OCI-LY7 (cell line): Measurements from ENCODE around the gene GPD2. TPM values are rescaled to one million over a fixed set of nuclear protein-coding genes. Genes with fewer than 3 reads are reported as not detected.

Experiments
- BruUV-seq: library from RNA; stranded (reverse); fragments of 400-500 nt; replicated peaks from 2 replicates; lab custom pipeline; 2021; lab: Mats Ljungman, UMichigan
- CTCF ChIA-PET: fragments of 300-600 bp; sonication (Branson Sonifier 250); formaldehyde crosslinking; loops from one replicate; lab custom pipeline; 2022; ENCODE audit warnings: antibody characterized with exemption; ENCODE audit not compliant: unreplicated experiment; lab: Charles Lee
- POLR2A ChIA-PET: fragments of 300-600 bp; sonication (Branson Sonifier 250); formaldehyde crosslinking; loops from one replicate; lab custom pipeline; 2022; ENCODE audit warnings: antibody characterized with exemption; lab: Charles Lee
- DNase-seq: peaks from one replicate; pipeline ENCODE4 v3.0.0-alpha.2; 2015; ENCODE audit warnings: low spot score
- H2AFZ ChIP-seq: fragments of 200-600 bp; sonication (generic), shearing (Covaris generic); 2 replicates; pipeline ENCODE4 v1.6.1; 2014; ENCODE audit warnings: mild to moderate bottlenecking, antibody characterized with exemption, low read length, moderate library complexity
- H3K27ac ChIP-seq: fragments of 200-600 bp; sonication (generic); 2 replicates; pipeline ENCODE4 v1.5.1; 2014; ENCODE audit warnings: mixed run types, low read depth, mild to moderate bottlenecking, moderate library complexity, low read length, inconsistent platforms; ENCODE audit not compliant: poor library complexity, severe bottlenecking
- H3K36me3 ChIP-seq: fragments of 200-600 bp; sonication (generic); 2 replicates; pipeline ENCODE4 v1.6.1; 2014; ENCODE audit warnings: mild to moderate bottlenecking, antibody characterized with exemption, low read length, moderate library complexity, mixed read lengths; ENCODE audit not compliant: insufficient read depth
- H3K4me1 ChIP-seq: fragments of 200-600 bp; sonication (generic); 2 replicates; pipeline ENCODE4 v1.5.1; 2014; ENCODE audit warnings: mild to moderate bottlenecking, low read length; ENCODE audit not compliant: insufficient read depth, poor library complexity, severe bottlenecking
- H3K4me2 ChIP-seq: fragments of 200-600 bp; sonication (generic); 2 replicates; pipeline ENCODE4 v1.6.1; 2014; ENCODE audit warnings: mild to moderate bottlenecking, low read length
- H3K4me3 ChIP-seq: fragments of 200-600 bp; sonication (generic); 2 replicates; pipeline ENCODE4 v1.5.1; 2014; ENCODE audit warnings: mild to moderate bottlenecking, low read depth, low read length; ENCODE audit not compliant: poor library complexity, severe bottlenecking
- H3K79me2 ChIP-seq: fragments of 200-600 bp; sonication (generic); 2 replicates; pipeline ENCODE4 v1.6.1; 2016; ENCODE audit warnings: low read depth, mild to moderate bottlenecking, low read length, moderate library complexity, mixed read lengths; ENCODE audit not compliant: insufficient read depth
- H3K9me2 ChIP-seq: fragments of 200-600 bp; sonication (generic); 2 replicates; pipeline ENCODE4 v1.6.1; 2016; ENCODE audit warnings: mild to moderate bottlenecking, low read length, mixed read lengths; ENCODE audit not compliant: insufficient read depth
- H3K9me3 ChIP-seq: fragments of 200-600 bp; sonication (generic); 2 replicates; pipeline ENCODE4 v1.6.1; 2014; ENCODE audit warnings: mild to moderate bottlenecking, mixed run types, low read length, mixed read lengths
- H4K20me1 ChIP-seq: fragments of 200-600 bp; sonication (generic); 2 replicates; pipeline ENCODE4 v1.6.1; 2014; ENCODE audit warnings: mild to moderate bottlenecking, antibody characterized with exemption, low read length, moderate library complexity, mixed read lengths; ENCODE audit not compliant: insufficient read depth
- EZH2phosphoT487 ChIP-seq: fragments of 200-600 bp; sonication (generic); IDR thresholded peaks from 2 replicates; pipeline ENCODE4 v1.6.1; 2018; ENCODE audit warnings: low read depth, borderline replicate concordance, mild to moderate bottlenecking, mixed run types, antibody characterized with exemption, low read length, moderate library complexity, mixed read lengths
- intact Hi-C: fragments of 100-400 bp; cut with micrococcal nuclease; formaldehyde crosslinking; loops from one replicate; pipeline ENCODE4 v1.10.0; 2022; ENCODE audit not compliant: unreplicated experiment
- total RNA-seq, 2 experiments: library from RNA; depleted of rRNA in 1 of 2; stranded (reverse); fragments of >200 nt in 1 of 2; shearing (Covaris generic) in 1 of 2; gene quantifications; 2 replicates each; pipeline ENCODE4 v1.2.3, GENCODE V29; 2014 to 2022
- TF ChIP-seq, protein P1 (sequence below): fragments of 200-600 bp; sonication (generic); conservative IDR thresholded peaks from 2 replicates; pipeline ENCODE4 v1.5.1; 2014; ENCODE audit warnings: mild to moderate bottlenecking, antibody characterized with exemption, low read length, moderate library complexity, mixed read lengths

Gene GPD2
- total RNA-seq, 2 experiments from 2014 or later = 6.6 to 20.2 TPM

- intact Hi-C loops = no loop called here
Observed at GRCh38 chr2:156471762-156472161, 35.6 kb downstream of the GPD2 start.

DNA sequence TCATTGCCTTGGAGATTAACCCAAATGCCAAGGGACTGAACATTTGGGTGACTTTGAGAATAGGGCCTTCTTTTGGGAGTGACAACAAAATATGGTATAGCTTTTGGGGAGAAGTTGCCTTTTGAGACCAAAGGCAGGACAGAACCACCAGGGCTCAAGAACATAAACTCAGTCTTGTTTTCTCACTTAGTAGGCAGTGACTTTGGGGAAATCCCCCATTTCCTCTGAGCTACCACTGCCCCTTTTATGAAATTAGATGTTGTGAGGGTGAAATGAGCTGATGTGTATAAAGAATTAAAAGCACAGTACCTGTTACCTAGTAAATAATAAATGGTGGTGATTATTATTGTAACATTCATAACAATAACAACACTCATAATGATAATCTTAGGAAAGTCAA, 36.5 kb downstream of the GPD2 start:
- Histone ChIP-seq H3K9me3 (no peaks in the 10 kb centered on the region), H3K4me2 (no peak overlapping the region), H2AFZ (no peak overlapping the region), H3K36me3 (no peaks in the 10 kb centered on the region), H3K27ac (no peak overlapping the region), H3K9me2 (no peaks in the 10 kb centered on the region), H3K4me3 (no peak overlapping the region), H3K79me2 (no peaks in the 10 kb centered on the region), H4K20me1 (no peaks in the 10 kb centered on the region), H3K4me1 (no peaks in the 10 kb centered on the region)
- intact Hi-C loops = no loop called here
- ChIA-PET CTCF (no interaction called here), POLR2A (interaction anchor here (1.9 kb wide), 1 partner anchor 11 kb away, joined by 4 read pairs; no protein-coding TSS in a partner anchor)
- BruUV-seq = no TSS peak
- DNase-seq = no peak
- TF ChIP-seq, protein P1, sequence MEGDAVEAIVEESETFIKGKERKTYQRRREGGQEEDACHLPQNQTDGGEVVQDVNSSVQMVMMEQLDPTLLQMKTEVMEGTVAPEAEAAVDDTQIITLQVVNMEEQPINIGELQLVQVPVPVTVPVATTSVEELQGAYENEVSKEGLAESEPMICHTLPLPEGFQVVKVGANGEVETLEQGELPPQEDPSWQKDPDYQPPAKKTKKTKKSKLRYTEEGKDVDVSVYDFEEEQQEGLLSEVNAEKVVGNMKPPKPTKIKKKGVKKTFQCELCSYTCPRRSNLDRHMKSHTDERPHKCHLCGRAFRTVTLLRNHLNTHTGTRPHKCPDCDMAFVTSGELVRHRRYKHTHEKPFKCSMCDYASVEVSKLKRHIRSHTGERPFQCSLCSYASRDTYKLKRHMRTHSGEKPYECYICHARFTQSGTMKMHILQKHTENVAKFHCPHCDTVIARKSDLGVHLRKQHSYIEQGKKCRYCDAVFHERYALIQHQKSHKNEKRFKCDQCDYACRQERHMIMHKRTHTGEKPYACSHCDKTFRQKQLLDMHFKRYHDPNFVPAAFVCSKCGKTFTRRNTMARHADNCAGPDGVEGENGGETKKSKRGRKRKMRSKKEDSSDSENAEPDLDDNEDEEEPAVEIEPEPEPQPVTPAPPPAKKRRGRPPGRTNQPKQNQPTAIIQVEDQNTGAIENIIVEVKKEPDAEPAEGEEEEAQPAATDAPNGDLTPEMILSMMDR = no peak
- no peak for TF ChIP-seq EZH2phosphoT487

More at GRCh38 chr2:156471762-156472161, 35.6 kb downstream of the GPD2 start:
- no peak overlapping the region for H3K27ac ChIP-seq
- CTCF ChIA-PET = no interaction called here
- H3K4me2 ChIP-seq = no peak overlapping the region
- no peaks in the 10 kb centered on the region for H3K36me3 ChIP-seq
- no peaks in the 10 kb centered on the region for H3K79me2 ChIP-seq
- POLR2A ChIA-PET = interaction anchor here (0.9 kb wide), 1 partner anchor 9 kb away, joined by 7 read pairs; no protein-coding TSS in a partner anchor
- DNase-seq = no peak
- H3K4me3 ChIP-seq = no peak overlapping the region
- no peaks in the 10 kb centered on the region for H4K20me1 ChIP-seq
- H2AFZ ChIP-seq = no peak overlapping the region
- no peaks in the 10 kb centered on the region for H3K9me3 ChIP-seq
- TF ChIP-seq, protein P1 = no peak
- no peak for TF ChIP-seq EZH2phosphoT487
- BruUV-seq = no TSS peak
- no peaks in the 10 kb centered on the region for H3K9me2 ChIP-seq
- H3K4me1 ChIP-seq = no peaks in the 10 kb centered on the region

- DNase-seq = no peak
- CTCF ChIA-PET = no interaction called here
- H3K9me2 ChIP-seq = no peaks in the 10 kb centered on the region
- TF ChIP-seq, protein P1 = no peak
- no peak for TF ChIP-seq EZH2phosphoT487
- no peaks in the 10 kb centered on the region for H4K20me1 ChIP-seq
- H3K4me3 ChIP-seq = no peak overlapping the region
- H3K9me3 ChIP-seq = no peaks in the 10 kb centered on the region
- no TSS peak for BruUV-seq
- POLR2A ChIA-PET = interaction anchor here (0.5 to 1.9 kb wide), 2 partner anchors 10 to 563 kb away, joined by 3 to 4 read pairs; no protein-coding TSS in a partner anchor
- H3K4me1 ChIP-seq = no peaks in the 10 kb centered on the region
- no peaks in the 10 kb centered on the region for H3K36me3 ChIP-seq
- H3K4me2 ChIP-seq = no peak overlapping the region
- H3K27ac ChIP-seq = no peak overlapping the region
- no peaks in the 10 kb centered on the region for H3K79me2 ChIP-seq
- intact Hi-C loops = no loop called here
- H2AFZ ChIP-seq = no peak overlapping the region
Observed at GRCh38 chr2:156473445-156473844, 37.3 kb downstream of the GPD2 start.
